Measurements from ENCODE around the gene CDC37L1.

DNA sequence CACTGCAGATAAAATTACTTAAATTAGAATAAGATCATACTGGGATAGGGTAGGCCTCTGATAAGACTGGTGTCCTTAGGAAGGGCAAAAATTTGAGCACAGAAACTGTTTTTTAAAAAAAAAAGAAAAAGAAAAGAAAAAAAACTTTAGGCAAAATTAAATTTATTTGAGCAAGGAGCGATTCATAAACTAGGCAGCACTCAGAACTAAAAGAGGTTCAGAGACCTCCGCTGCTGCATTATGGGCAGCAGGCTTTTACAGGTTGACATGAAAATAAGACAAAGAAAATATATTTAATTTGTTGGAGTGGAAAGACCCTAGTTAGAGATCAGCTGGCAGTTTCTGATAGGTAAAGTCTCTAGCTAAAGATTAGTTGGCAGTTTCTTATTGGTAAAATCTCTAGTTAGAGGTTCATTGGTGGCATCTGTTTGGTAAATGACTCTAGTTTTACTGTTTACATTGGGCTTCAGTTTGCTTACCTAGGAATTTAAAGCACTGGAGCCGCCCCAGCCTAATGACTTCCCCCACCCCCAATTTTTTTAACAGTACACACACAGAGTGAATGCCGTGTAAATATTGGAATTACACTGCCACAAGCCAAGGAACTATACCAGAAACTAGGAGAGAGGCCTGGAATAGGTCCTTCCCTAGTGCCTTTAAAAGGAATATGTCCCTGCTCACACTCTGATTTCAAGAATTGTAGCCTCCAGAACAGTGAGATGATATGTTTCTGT lies 21.8 kb upstream of the CDC37L1 start:
- no peak for TF ChIP-seq CTCF (IDR thresholded peaks at IDR 0.05)
- TF ChIP-seq POLR2A (IDR thresholded peaks at IDR 0.05) = no peak
